H9 (cell line): ENCODE results near the gene PGGHG. TPM values are rescaled to one million over a fixed set of nuclear protein-coding genes. Genes with fewer than 3 reads are reported as not detected.

Experiments used
- DNase-seq: peaks from one replicate; pipeline ENCODE4 v3.0.0-alpha.2; 2017
- H2AFZ ChIP-seq: one replicate; pipeline ENCODE4 v1.6.1; 2013; ENCODE audit warnings: mild to moderate bottlenecking, low read length, control low read depth, moderate library complexity
- H2AK5ac ChIP-seq: 2 replicates; pipeline ENCODE4 v1.6.1; 2013; ENCODE audit warnings: low read length, control low read depth, mixed read lengths; ENCODE audit not compliant: insufficient read length
- H2BK120ac ChIP-seq: one replicate; pipeline ENCODE4 v1.6.1; 2013; ENCODE audit warnings: low read depth, mild to moderate bottlenecking, low read length, control low read depth, inconsistent platforms; ENCODE audit not compliant: poor library complexity, severe bottlenecking
- H2BK12ac ChIP-seq: 2 replicates; pipeline ENCODE4 v1.6.1; 2013; ENCODE audit warnings: low read length, control low read depth, mixed read lengths, low read depth; ENCODE audit not compliant: insufficient read length
- H2BK15ac ChIP-seq: 2 replicates; pipeline ENCODE4 v1.6.1; 2013; ENCODE audit warnings: low read depth, low read length, control low read depth
- H2BK20ac ChIP-seq: one replicate; pipeline ENCODE4 v1.6.1; 2013; ENCODE audit warnings: low read depth, mild to moderate bottlenecking, low read length, control low read depth, inconsistent platforms; ENCODE audit not compliant: poor library complexity, severe bottlenecking
- H2BK5ac ChIP-seq: 2 replicates; pipeline ENCODE4 v1.6.1; 2013; ENCODE audit warnings: low read length, control low read depth, mixed read lengths; ENCODE audit not compliant: insufficient read length
- H3K14ac ChIP-seq: 2 replicates; pipeline ENCODE4 v1.6.1; 2013; ENCODE audit warnings: low read length, control low read depth; ENCODE audit not compliant: insufficient read depth
- H3K18ac ChIP-seq: 2 replicates; pipeline ENCODE4 v1.6.1; 2013; ENCODE audit warnings: low read depth, mild to moderate bottlenecking, mixed read lengths, low read length, control low read depth; ENCODE audit not compliant: insufficient read length
- H3K23ac ChIP-seq: 2 replicates; pipeline ENCODE4 v1.6.1; 2013; ENCODE audit warnings: low read length, control low read depth, mixed read lengths, low read depth; ENCODE audit not compliant: insufficient read length
- H3K23me2 ChIP-seq: 2 replicates; pipeline ENCODE4 v1.6.1; 2013; ENCODE audit warnings: low read depth, mild to moderate bottlenecking, mixed read lengths, low read length, control low read depth; ENCODE audit not compliant: insufficient read length, poor library complexity, severe bottlenecking
- H3K27ac ChIP-seq: 2 replicates; pipeline ENCODE4 v1.5.1; 2013; ENCODE audit warnings: low read length, control low read depth, mixed read lengths, low read depth; ENCODE audit not compliant: insufficient read length
- H3K27me3 ChIP-seq: 2 replicates; pipeline ENCODE4 v1.6.1; 2013; ENCODE audit warnings: low read length, control low read depth, inconsistent platforms; ENCODE audit not compliant: insufficient read depth
- H3K4ac ChIP-seq: 2 replicates; pipeline ENCODE4 v1.6.1; 2013; ENCODE audit warnings: low read depth, mild to moderate bottlenecking, control low read depth, inconsistent platforms, low read length, moderate library complexity
- H3K4me1 ChIP-seq: 2 replicates; pipeline ENCODE4 v1.6.1; 2013; ENCODE audit warnings: low read length, control low read depth, inconsistent platforms; ENCODE audit not compliant: insufficient read depth
- H3K4me2 ChIP-seq: 2 replicates; pipeline ENCODE4 v1.6.1; 2013; ENCODE audit warnings: low read length, control low read depth, mixed read lengths; ENCODE audit not compliant: insufficient read length, insufficient read depth
- H3K56ac ChIP-seq: 2 replicates; pipeline ENCODE4 v1.6.1; 2013; ENCODE audit warnings: low read depth, mild to moderate bottlenecking, mixed read lengths, low read length, control low read depth; ENCODE audit not compliant: insufficient read length
- H3K79me1 ChIP-seq: 2 replicates; pipeline ENCODE4 v1.6.1; 2013; ENCODE audit warnings: low read depth, mild to moderate bottlenecking, moderate library complexity, low read length, control low read depth, inconsistent platforms; ENCODE audit not compliant: insufficient read depth, poor library complexity, severe bottlenecking
- H3K79me2 ChIP-seq: 2 replicates; pipeline ENCODE4 v1.6.1; 2013; ENCODE audit warnings: low read length, control low read depth, inconsistent platforms; ENCODE audit not compliant: insufficient read depth
- H3K9ac ChIP-seq: 2 replicates; pipeline ENCODE4 v1.6.1; 2013; ENCODE audit warnings: low read length, control low read depth, mixed read lengths; ENCODE audit not compliant: insufficient read length; ENCODE audit errors: extremely low read depth
- H3K9me3 ChIP-seq: one replicate; pipeline ENCODE4 v1.6.1; 2013; ENCODE audit warnings: low read depth, low read length, inconsistent platforms; ENCODE audit not compliant: control insufficient read depth
- H3T11ph ChIP-seq: one replicate; pipeline ENCODE4 v1.6.1; 2013; ENCODE audit warnings: mild to moderate bottlenecking, low read length, control low read depth, inconsistent platforms
- H4K20me1 ChIP-seq: one replicate; pipeline ENCODE4 v1.6.1; 2013; ENCODE audit not compliant: control insufficient read depth, insufficient read length, insufficient read depth
- H4K5ac ChIP-seq: 2 replicates; pipeline ENCODE4 v1.6.1; 2013; ENCODE audit warnings: low read depth, mild to moderate bottlenecking, mixed read lengths, low read length, control low read depth; ENCODE audit not compliant: insufficient read length
- H4K8ac ChIP-seq: replicated peaks from 2 replicates; pipeline ENCODE4 v1.6.1; 2013; ENCODE audit warnings: low read length, control low read depth, mixed read lengths, low read depth; ENCODE audit not compliant: insufficient read length
- H4K91ac ChIP-seq: 2 replicates; pipeline ENCODE4 v1.6.1; 2013; ENCODE audit warnings: low read depth, mild to moderate bottlenecking, moderate library complexity, mixed read lengths, low read length, control low read depth; ENCODE audit not compliant: insufficient read length
- H3K27ac Mint-ChIP-seq, 3 experiments: 2 replicates in 2 of 3; 3 replicates in 1 of 3; pipeline ENCODE4 v1.8.0; 2020 to 2021; ENCODE audit warnings: mixed read lengths in 3 of 3, mild to moderate bottlenecking in 1 of 3, moderate library complexity in 1 of 3
- H3K27me3 Mint-ChIP-seq: 2 replicates; pipeline ENCODE4 v1.8.0; 2021; ENCODE audit warnings: low read depth, mild to moderate bottlenecking, moderate library complexity, mixed read lengths
- H3K36me3 Mint-ChIP-seq, 3 experiments: 2 replicates in 2 of 3; 3 replicates in 1 of 3; pipeline ENCODE4 v1.8.0; 2020 to 2021; ENCODE audit warnings: low read depth in 3 of 3, mixed read lengths in 3 of 3; ENCODE audit not compliant: insufficient read depth in 1 of 3
- H3K4me1 Mint-ChIP-seq, 2 experiments: 2 replicates each; pipeline ENCODE4 v1.8.0; 2020; ENCODE audit warnings: mixed read lengths in 2 of 2
- H3K4me3 Mint-ChIP-seq, 2 experiments: 2 replicates in 1 of 2; 3 replicates in 1 of 2; pipeline ENCODE4 v1.8.0; 2020 to 2021; ENCODE audit warnings: mild to moderate bottlenecking in 2 of 2, mixed read lengths in 2 of 2, moderate library complexity in 1 of 2
- H3K9me3 Mint-ChIP-seq, 2 experiments: 2 replicates in 1 of 2; 3 replicates in 1 of 2; pipeline ENCODE4 v1.8.0; 2020; ENCODE audit warnings: mild to moderate bottlenecking in 2 of 2, mixed read lengths in 2 of 2, moderate library complexity in 1 of 2
- CTCF ChIP-seq: fragments of 200-600 bp; sonication (generic); conservative IDR thresholded peaks from 3 replicates; pipeline ENCODE4 v1.8.0; 2021; ENCODE audit warnings: antibody characterized with exemption, mild to moderate bottlenecking
- WGBS: extraction: QIAGEN DNeasy Blood & Tissue Kit; methylation state at CpG from one replicate; pipeline ENCODE4 v1.1.7; 2013; ENCODE audit warnings: missing lambda C conversion rate, low lambda C conversion rate, mixed read lengths; ENCODE audit not compliant: insufficient read length; ENCODE audit errors: extremely low coverage; 5-methylcytosine and 5-hydroxymethylcytosine counted together
- total RNA-seq: library from RNA; stranded (reverse); gene quantifications from 2 replicates; pipeline ENCODE4 v1.2.1, GENCODE V29; 2021

Gene PGGHG
- total RNA-seq, 1 experiment from 2014 or later = 58.3 TPM

- Histone ChIP-seq H4K20me1 (no peaks in the 10 kb centered on the region), H3K4ac (no peak overlapping the region), H2BK5ac (no peak overlapping the region), H3K18ac (no peak overlapping the region), H3K9ac (no peak overlapping the region), H3K79me1 (no peaks in the 10 kb centered on the region), H3K56ac (no peak overlapping the region), H2BK120ac (no peak overlapping the region), H4K5ac (no peak overlapping the region), H3K14ac (peak overlapping the region; percentile 2; the same call in 1 of the 2 replicates), H2AK5ac (no peak overlapping the region), H2BK15ac (no peak overlapping the region), H3K79me2 (no peaks in the 10 kb centered on the region), H3T11ph (no peak overlapping the region), H2AFZ (no peak overlapping the region), H3K23me2 (no peaks in the 10 kb centered on the region), H3K27me3 (no peaks in the 10 kb centered on the region), H2BK20ac (no peak overlapping the region), H3K9me3 (no peaks in the 10 kb centered on the region), H2BK12ac (no peak overlapping the region), H3K4me1 (peaks cover 4% of the 10 kb centered on the region; the same call in 1 of the 2 replicates), H3K23ac (no peak overlapping the region), H4K8ac (no peak overlapping the region), H4K91ac (no peak overlapping the region), H3K4me2 (no peak overlapping the region), H3K27ac (no peak overlapping the region)
- peaks cover 20 to 31% of the 10 kb centered on the region in 2 experiments for H3K4me1 Mint-ChIP-seq
- no peak for DNase-seq
- H3K27me3 Mint-ChIP-seq = no peaks in the 10 kb centered on the region
- peak overlapping the region; percentile 64 to 76 (median 72); a peak in 3 of 7 replicates for H3K27ac Mint-ChIP-seq
- H3K4me3 Mint-ChIP-seq = no peak overlapping the region; a peak in 1 of 5 replicates
- H3K9me3 Mint-ChIP-seq = no peaks in the 10 kb centered on the region
- TF ChIP-seq CTCF = no peak
- no CpG with 5 or more reads among the region's 13 CpGs for WGBS
- H3K36me3 Mint-ChIP-seq = peaks cover 10 to 29% (median 15%) of the 10 kb centered on the region in 3 experiments
Measured at GRCh38 chr11:297051-297585, 8.2 kb downstream of the PGGHG start.
